ENCODE results near the gene SPPL3. TPM values are rescaled to one million over a fixed set of nuclear protein-coding genes. Genes with fewer than 3 reads are reported as not detected.

The SPPL3 gene
- total RNA-seq, 1 donor from 2014 or later = 25.8 TPM

DNA sequence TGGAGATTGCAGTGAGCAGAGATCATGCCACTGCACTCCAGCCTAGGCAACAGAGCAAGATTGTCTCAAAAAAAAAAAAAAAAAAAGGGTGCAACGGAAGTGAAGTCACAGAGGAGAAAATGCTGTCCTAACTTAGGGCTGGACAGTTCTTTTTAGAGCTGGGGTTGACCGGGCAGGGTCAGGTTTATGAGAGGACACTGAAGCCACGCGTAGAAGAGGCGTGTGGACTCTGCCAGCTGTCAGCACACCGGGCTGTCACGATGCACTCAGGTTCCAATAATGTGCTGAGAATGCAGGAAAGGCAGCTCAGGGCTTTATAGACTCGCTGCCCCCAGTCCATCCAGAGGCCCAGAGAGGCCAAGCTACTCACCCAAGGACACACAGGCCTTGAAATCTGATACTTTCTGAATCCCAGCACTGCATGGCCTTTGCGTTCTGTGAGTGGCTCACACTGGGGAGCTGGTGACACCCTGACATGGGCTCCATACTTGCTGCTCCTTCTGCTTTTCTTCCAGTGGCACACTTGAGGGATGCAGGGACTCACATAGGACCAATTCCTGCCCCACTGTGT, 28.9 kb upstream of the SPPL3 start:
- Histone ChIP-seq H3K27ac (no peak overlapping the region), H3K4me2 (no peak overlapping the region), H3K9ac (no peak overlapping the region), H3F3A (ENCODE audit: low read depth) (peaks cover 7% of the 10 kb centered on the region), H2AFZ (replicated peaks) (no peak overlapping the region), H3K4me3 (no peak overlapping the region), H3K9me3 (ENCODE audit: low read depth) (no peaks in the 10 kb centered on the region), H4K20me1 (ENCODE audit: low read depth) (no peaks in the 10 kb centered on the region), H3K36me3 (no peaks in the 10 kb centered on the region), H3K27me3 (no peaks in the 10 kb centered on the region), H3K79me2 (ENCODE audit: low read depth) (no peaks in the 10 kb centered on the region), H3K4me1 (no peaks in the 10 kb centered on the region)
- TF ChIP-seq CTCF (IDR thresholded peaks at IDR 0.05) (no peak), EZH2phosphoT487 (IDR thresholded peaks at IDR 0.05) (no peak), EZH2 (IDR thresholded peaks at IDR 0.05) (no peak)
- Mint-ChIP-seq H3K36me3 (no peaks in the 10 kb centered on the region), H3K27ac (no peak overlapping the region), H3K27me3 (ENCODE audit: insufficient read depth, low read depth) (peaks cover 7% of the 10 kb centered on the region), H3K9me3 (no peaks in the 10 kb centered on the region), H3K4me1 (no peaks in the 10 kb centered on the region), H3K4me3 (no peak overlapping the region)
- DNase-seq (ENCODE audit: low spot score) = no peak

DNA sequence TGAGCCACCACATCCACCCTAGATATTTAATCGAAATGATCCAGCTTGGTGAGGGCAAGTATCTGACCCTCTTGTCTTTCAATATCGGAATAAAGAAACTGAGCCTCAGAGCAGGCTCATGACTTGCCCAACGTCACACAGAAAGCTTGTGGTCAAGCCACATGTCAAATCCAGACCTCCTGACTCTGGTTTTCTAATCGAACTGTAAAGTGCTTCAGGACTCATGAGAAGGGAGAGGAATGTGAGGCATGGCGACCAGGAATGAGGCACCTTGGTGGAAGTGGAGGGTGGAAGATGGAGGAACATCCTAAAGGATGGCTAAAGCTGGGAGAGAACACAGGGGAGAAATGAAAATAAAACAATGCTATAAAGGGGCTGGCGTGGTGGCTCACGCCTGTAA, 27.9 kb upstream of the SPPL3 start:
- Histone ChIP-seq H3K79me2 (ENCODE audit: low read depth) (no peaks in the 10 kb centered on the region), H3K27ac (no peak overlapping the region), H3K9me3 (ENCODE audit: low read depth) (no peaks in the 10 kb centered on the region), H3K4me2 (no peak overlapping the region), H3K4me1 (no peaks in the 10 kb centered on the region), H3K9ac (no peak overlapping the region), H4K20me1 (ENCODE audit: low read depth) (no peaks in the 10 kb centered on the region), H3K36me3 (no peaks in the 10 kb centered on the region), H3K27me3 (no peaks in the 10 kb centered on the region), H3K4me3 (no peak overlapping the region), H3F3A (ENCODE audit: low read depth) (peaks cover 16% of the 10 kb centered on the region), H2AFZ (replicated peaks) (no peak overlapping the region)
- TF ChIP-seq CTCF (IDR thresholded peaks at IDR 0.05) = no peak
- no peak for TF ChIP-seq EZH2phosphoT487 (IDR thresholded peaks at IDR 0.05)
- TF ChIP-seq EZH2 (IDR thresholded peaks at IDR 0.05) = no peak
- Mint-ChIP-seq H3K4me3 (no peak overlapping the region), H3K4me1 (no peaks in the 10 kb centered on the region), H3K27ac (peak overlapping the region; percentile 10), H3K36me3 (no peaks in the 10 kb centered on the region), H3K27me3 (ENCODE audit: insufficient read depth, low read depth) (peaks cover 7% of the 10 kb centered on the region), H3K9me3 (no peaks in the 10 kb centered on the region)
- no peak for DNase-seq (ENCODE audit: low spot score)

DNA sequence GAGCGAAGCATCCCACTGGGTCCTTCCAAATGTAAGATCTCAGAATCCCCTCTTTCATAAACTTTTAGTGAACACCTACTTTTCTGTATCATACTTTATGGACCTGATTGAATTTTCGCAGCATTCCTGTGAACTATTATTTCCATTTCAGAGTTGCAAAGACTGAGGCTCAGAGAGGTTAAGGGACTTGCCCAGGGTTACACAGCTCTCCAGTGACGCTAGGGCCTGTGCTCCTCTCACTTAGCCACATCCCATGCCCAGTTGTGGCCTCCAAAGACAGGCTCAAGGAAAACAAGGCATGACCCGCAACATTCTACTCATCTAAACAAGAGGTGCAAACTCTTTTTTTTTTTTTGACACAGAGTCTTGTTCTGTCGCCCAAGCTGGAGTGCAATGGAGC, 25.9 kb upstream of the SPPL3 start:
- H4K20me1 ChIP-seq (ENCODE audit: low read depth) = no peaks in the 10 kb centered on the region
- Mint-ChIP-seq H3K27ac (no peak overlapping the region), H3K9me3 (no peaks in the 10 kb centered on the region), H3K27me3 (ENCODE audit: insufficient read depth, low read depth) (peaks cover 2% of the 10 kb centered on the region), H3K36me3 (no peaks in the 10 kb centered on the region), H3K4me1 (no peaks in the 10 kb centered on the region), H3K4me3 (no peak overlapping the region)
- no peaks in the 10 kb centered on the region for H3K27me3 ChIP-seq
- peaks cover 25% of the 10 kb centered on the region for H3F3A ChIP-seq (ENCODE audit: low read depth)
- H3K9ac ChIP-seq = no peak overlapping the region
- H3K4me1 ChIP-seq = no peaks in the 10 kb centered on the region
- no peaks in the 10 kb centered on the region for H3K36me3 ChIP-seq
- no peak for TF ChIP-seq CTCF (IDR thresholded peaks at IDR 0.05)
- TF ChIP-seq EZH2 (IDR thresholded peaks at IDR 0.05) = no peak
- TF ChIP-seq EZH2phosphoT487 (IDR thresholded peaks at IDR 0.05) = no peak
- no peak overlapping the region for H3K4me3 ChIP-seq
- H3K9me3 ChIP-seq (ENCODE audit: low read depth) = no peaks in the 10 kb centered on the region
- no peak for DNase-seq (ENCODE audit: low spot score)
- H3K27ac ChIP-seq = no peak overlapping the region
- no peak overlapping the region for H2AFZ ChIP-seq (replicated peaks)
- H3K79me2 ChIP-seq (ENCODE audit: low read depth) = no peaks in the 10 kb centered on the region
- no peak overlapping the region for H3K4me2 ChIP-seq
